PFSK-1 (cell line): ENCODE measurements around the gene CABLES2.

Experiments used
- POLR2AphosphoS5 ChIP-seq: IDR thresholded peaks from 2 replicates; pipeline ENCODE4 v1.6.1; 2012; ENCODE audit warnings: low read depth, mild to moderate bottlenecking, control low read depth, low read length, moderate library complexity
- SIN3A ChIP-seq: IDR thresholded peaks from 2 replicates; pipeline ENCODE4 v1.6.1; 2012; ENCODE audit warnings: mild to moderate bottlenecking, low read length, moderate library complexity, borderline replicate concordance; ENCODE audit not compliant: insufficient read depth
- TAF1 ChIP-seq: IDR thresholded peaks from 2 replicates; pipeline ENCODE4 v1.6.1; 2012; ENCODE audit warnings: low read length, control low read depth, borderline replicate concordance; ENCODE audit not compliant: insufficient read depth

DNA sequence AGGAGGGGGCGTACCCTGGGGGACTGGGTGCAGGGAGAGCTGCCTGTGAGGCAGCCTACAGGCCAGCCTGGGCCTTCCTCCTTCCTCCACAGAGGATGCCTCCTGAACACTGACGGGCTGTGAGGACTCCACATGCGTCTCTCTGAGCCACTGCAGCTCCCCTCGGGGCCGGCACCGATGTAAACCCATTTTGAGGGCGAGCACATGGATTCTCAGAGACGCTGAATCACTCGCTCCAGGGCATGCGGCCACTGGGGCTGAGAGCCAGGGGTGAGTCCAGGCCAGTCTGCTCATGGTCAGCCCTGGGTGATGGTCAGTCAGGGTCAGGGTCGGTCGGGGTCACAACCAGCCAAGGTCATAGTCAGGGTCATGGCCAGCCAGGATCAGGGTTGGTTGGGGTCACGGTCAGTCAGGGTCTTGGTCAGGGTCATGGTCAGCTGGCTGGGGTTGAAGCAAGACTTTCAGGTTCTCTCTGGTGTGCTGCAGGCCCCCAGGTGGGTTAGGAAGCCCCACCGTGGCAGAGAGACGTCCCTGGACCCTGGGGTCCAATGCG, 35.0 kb upstream of the CABLES2 start:
- no peak for TF ChIP-seq POLR2AphosphoS5
- no peak for TF ChIP-seq SIN3A
- no peak for TF ChIP-seq TAF1
